GM13976 (cell line): ENCODE measurements around the gene PRR33.

ENCODE experiments used
- DNase-seq: peaks from one replicate; pipeline ENCODE4 v3.0.0; 2012; ENCODE audit warnings: low spot score
- CTCF ChIP-seq: IDR thresholded peaks from 2 replicates; pipeline ENCODE4 v1.5.1; 2012; ENCODE audit warnings: borderline replicate concordance, mild to moderate bottlenecking; ENCODE audit not compliant: insufficient read depth; ENCODE audit errors: extremely low read depth, missing control alignments, control extremely low read depth
- in situ Hi-C: fragments of 300-500 bp; cut with MboI; formaldehyde crosslinking; loops from one replicate; pipeline ENCODE4 v1.12.0; 2022; ENCODE audit warnings: low sequenced_read_pairs, mixed read lengths, inconsistent platforms; ENCODE audit not compliant: unreplicated experiment

The PRR33 gene

DNA sequence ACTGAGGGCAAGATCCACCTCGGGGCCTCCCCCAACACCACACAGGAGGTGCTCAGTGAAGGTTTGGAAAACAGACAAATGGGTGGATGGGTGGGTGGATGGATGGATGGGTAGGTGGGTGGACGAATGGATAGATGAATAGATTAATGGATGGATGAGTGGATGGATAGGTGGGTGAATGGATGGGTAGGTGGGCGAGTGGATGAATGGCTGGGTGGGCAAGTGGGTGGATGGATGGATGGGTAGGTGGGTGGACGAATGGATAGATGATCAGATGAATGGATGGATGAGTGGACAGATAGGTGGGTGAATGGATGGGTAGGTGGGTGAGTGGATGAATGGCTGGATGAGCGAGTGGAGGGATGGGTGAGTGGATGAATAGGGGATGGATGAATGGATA is 863 bp upstream of the PRR33 start:
- in situ Hi-C loops, result no loop called here
- TF ChIP-seq CTCF, result no peak
- no peak for DNase-seq

- in situ Hi-C loops, result no loop called here
- DNase-seq, result no peak
- TF ChIP-seq CTCF, result no peak
Measured at GRCh38 chr11:1892116-1892515, 421 bp upstream of the PRR33 start.

DNA sequence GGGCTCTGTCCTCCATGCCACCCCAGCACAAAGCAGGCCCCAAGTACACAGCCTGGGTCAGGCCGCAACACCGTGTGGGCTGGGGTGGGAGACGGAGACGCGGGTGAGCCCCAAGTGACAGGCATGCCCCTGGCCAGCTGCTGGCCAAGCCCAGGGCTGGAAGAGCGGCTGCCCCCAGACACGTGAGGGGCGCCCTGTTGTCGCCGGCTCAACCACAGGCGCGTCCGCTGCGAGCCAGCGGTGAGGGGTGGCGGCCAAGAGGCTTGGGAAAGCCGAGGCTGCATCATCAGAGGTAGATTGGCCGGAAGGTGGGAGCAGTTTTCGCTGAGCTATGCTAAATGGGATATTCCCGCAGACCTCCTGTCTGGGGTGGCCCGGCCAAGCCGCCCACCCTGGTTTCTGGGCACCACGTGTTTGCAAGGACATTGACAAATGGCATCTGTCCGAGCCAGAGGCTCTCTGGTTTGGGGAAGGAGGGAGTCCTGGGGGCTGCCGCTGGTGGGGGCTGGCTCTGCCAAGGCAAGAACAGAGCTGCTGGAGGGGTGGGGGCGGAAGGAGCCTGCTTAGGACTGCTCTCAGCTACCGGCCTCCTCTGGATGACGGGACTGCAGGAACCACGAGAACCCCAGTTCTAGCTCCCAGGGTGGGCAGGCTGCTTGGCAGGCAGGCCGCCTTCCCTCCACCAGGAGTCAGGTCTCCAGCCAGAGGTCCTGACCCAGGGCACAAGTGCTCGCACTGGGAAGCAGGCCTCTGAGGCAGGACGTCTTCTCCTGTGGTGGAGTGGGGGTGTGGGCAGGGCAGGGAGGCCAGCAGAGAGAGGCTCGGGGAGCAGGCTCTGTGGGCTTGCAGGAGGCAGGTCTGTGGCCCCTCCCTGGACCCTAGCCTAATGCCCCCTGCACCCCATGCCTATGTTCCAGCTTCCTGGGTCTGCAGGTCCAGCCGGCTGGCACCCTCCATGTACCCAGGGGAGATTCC is 552 bp downstream of the PRR33 start:
- peak; percentile 35 for DNase-seq
- in situ Hi-C loops, result no loop called here
- no peak for TF ChIP-seq CTCF

- in situ Hi-C loops, result no loop called here
- no peak for TF ChIP-seq CTCF
- DNase-seq, result peak; percentile 37
Measured at GRCh38 chr11:1889941-1890855, 1.5 kb downstream of the PRR33 start.

DNA sequence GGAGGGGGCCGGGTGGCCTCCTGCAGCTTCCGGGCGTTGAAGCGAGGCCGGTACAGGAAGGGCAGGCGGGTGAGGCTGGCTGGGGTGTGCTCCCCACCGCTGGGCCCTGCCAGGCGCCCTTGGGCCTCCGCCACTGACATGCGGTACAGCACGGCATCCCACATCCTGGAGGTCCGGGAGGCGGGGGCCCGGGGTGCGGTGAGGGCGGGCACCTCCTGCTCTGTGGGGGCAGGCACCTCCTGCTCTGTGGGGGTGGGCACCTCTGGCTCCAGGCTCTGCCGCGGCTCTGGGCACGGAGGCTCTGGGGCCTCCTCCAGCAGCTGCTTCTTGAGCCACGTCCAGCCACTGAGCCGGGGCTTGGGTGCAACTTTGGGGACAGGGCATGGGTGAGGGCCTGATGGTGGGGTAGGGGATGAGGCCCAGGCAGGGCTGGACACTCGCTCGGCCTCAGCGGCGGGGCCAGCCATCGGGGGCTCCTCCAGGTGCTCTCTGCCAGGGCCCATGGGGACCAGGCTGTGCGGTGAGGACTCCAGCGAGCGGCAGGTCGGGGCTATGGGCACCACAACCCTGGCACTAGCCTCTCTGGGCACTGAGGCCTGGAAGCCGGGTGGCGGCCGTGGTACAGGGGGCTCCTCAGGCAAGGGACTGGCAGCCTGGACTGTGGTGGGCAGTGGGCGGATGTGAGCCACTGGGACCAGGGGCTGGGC is 2.3 kb downstream of the PRR33 start:
- in situ Hi-C loops, result no loop called here
- DNase-seq, result no peak
- no peak for TF ChIP-seq CTCF

GRCh38 chr11:1888811-1889210 is 2.9 kb downstream of the PRR33 start:
- no peak for DNase-seq
- TF ChIP-seq CTCF, result no peak
- in situ Hi-C loops, result no loop called here
